Activated CD4-positive, alpha-beta T cell treated with anti-CD3 and anti-CD28 coated beads, Interleukin-2, amount 50 U/mL, for 24 hours (primary cell): ENCODE data around the gene IGFN1.

Experiments
- DNase-seq, 2 donors: peaks; one replicate each; pipeline ENCODE4 v3.0.0-alpha.2; 2020; ENCODE audit warnings: low read depth in 1 of 2, low spot score in 1 of 2

The IGFN1 gene

GRCh38 chr1:201190624-201191051, at the start of gene IGFN1:
IGFN1 (plus strand) TSS chr1:201190824; CDS start chr1:201193294, 2,470 bp downstream.
- DNase-seq = no peak

GRCh38 chr1:201140941-201141260, 49.7 kb upstream of the IGFN1 start:
- DNase-seq = no peak

GRCh38 chr1:201141418-201141817, 49.2 kb upstream of the IGFN1 start:
- DNase-seq = no peak

GRCh38 chr1:201142011-201142848, 48.4 kb upstream of the IGFN1 start:
- DNase-seq = no peak

GRCh38 chr1:201142849-201143725, 47.5 kb upstream of the IGFN1 start:
- no peak for DNase-seq

- no peak for DNase-seq
Observed at GRCh38 chr1:201143726-201144635, 46.6 kb upstream of the IGFN1 start.

GRCh38 chr1:201144701-201145100, 45.9 kb upstream of the IGFN1 start:
- no peak for DNase-seq

- DNase-seq = no peak
Observed at GRCh38 chr1:201145132-201145531, 45.5 kb upstream of the IGFN1 start.

GRCh38 chr1:201145816-201146215, 44.8 kb upstream of the IGFN1 start:
- DNase-seq = no peak

GRCh38 chr1:201146626-201147390, 43.8 kb upstream of the IGFN1 start:
- no peak for DNase-seq

- no peak for DNase-seq
Observed at GRCh38 chr1:201147396-201148015, 43.1 kb upstream of the IGFN1 start.

- DNase-seq = no peak
Observed at GRCh38 chr1:201149400-201149799, 41.2 kb upstream of the IGFN1 start.

GRCh38 chr1:201153474-201154388, 36.9 kb upstream of the IGFN1 start:
- DNase-seq = no peak

- peak; percentile 98 to 99 for DNase-seq
Observed at GRCh38 chr1:201154389-201155165, 36.0 kb upstream of the IGFN1 start, which contains the start of gene TMEM9. TMEM9 (minus strand) TSS chr1:201154474; CDS start chr1:201153923, 551 bp downstream.

- no peak for DNase-seq
Observed at GRCh38 chr1:201155354-201155753, 35.3 kb upstream of the IGFN1 start.

- no peak for DNase-seq
Observed at GRCh38 chr1:201156346-201156745, 34.3 kb upstream of the IGFN1 start.

- DNase-seq = no peak
Observed at GRCh38 chr1:201156819-201157218, 33.8 kb upstream of the IGFN1 start.

GRCh38 chr1:201157949-201158348, 32.7 kb upstream of the IGFN1 start:
- DNase-seq = no peak
